HEK293 (cell line): Measurements from ENCODE around the gene FRZB.

Source experiments
- CTCF ChIA-PET: fragments of 350-600 bp; formaldehyde crosslinking; extraction: SDS; loops from one replicate; lab custom pipeline; 2021; ENCODE audit warnings: antibody characterized with exemption; lab: Yijun Ruan, JAX
- POLR2A ChIA-PET: fragments of 300-600 bp; formaldehyde crosslinking; extraction: SDS; loops from one replicate; lab custom pipeline; 2020; ENCODE audit warnings: antibody characterized with exemption, inconsistent platforms; lab: Yijun Ruan, JAX
- H3K27ac ChIP-seq: fragments of 200-500 bp; sonication (Bioruptor generic); 2 replicates; pipeline ENCODE4 v1.5.1; 2014; ENCODE audit warnings: low read depth, low read length, control low read depth, inconsistent platforms; ENCODE audit errors: extremely low read depth
- H3K36me3 ChIP-seq, 2 experiments: fragments of 200-500 bp in 1 of 2; sonication (Bioruptor generic) in 1 of 2; 1 replicate in 1 of 2; 2 replicates in 1 of 2; pipeline ENCODE4 v1.5.1; 2014 to 2017; ENCODE audit warnings: inconsistent platforms in 2 of 2, low read length in 2 of 2; ENCODE audit not compliant: control insufficient read depth in 2 of 2, insufficient read depth in 1 of 2
- H3K4me1 ChIP-seq: fragments of 200-500 bp; sonication (Bioruptor generic); 2 replicates; pipeline ENCODE4 v1.5.1; 2014; ENCODE audit warnings: mild to moderate bottlenecking, low read length, inconsistent platforms; ENCODE audit not compliant: control insufficient read depth, insufficient read depth
- H3K4me3 ChIP-seq: 2 replicates; pipeline ENCODE4 v1.5.1; 2011; ENCODE audit warnings: low read depth, mild to moderate bottlenecking, control low read depth, low read length, moderate library complexity
- H3K9me3 ChIP-seq: fragments of 200-500 bp; sonication (Bioruptor generic); 2 replicates; pipeline ENCODE4 v1.5.1; 2014; ENCODE audit warnings: low read depth, low read length, inconsistent platforms; ENCODE audit not compliant: control insufficient read depth, insufficient read depth
- BCL11A ChIP-seq: fragments of 450-650 bp; formaldehyde crosslinking; IDR thresholded peaks from 2 replicates; pipeline ENCODE4 v1.5.1; 2016; ENCODE audit warnings: low read depth, missing biosample characterization, missing genetic modification characterization
- HOXA7 ChIP-seq: sonication (generic); formaldehyde crosslinking; IDR thresholded peaks from 2 replicates; pipeline ENCODE4 v1.8.1; 2022; ENCODE audit warnings: missing genetic modification reagents, borderline replicate concordance
- KLF7 ChIP-seq: fragments of 450-650 bp; formaldehyde crosslinking; IDR thresholded peaks from 2 replicates; pipeline ENCODE4 v1.5.1; 2016; ENCODE audit warnings: missing biosample characterization, missing genetic modification characterization, borderline replicate concordance
- OVOL3 ChIP-seq: fragments of 450-650 bp; formaldehyde crosslinking; IDR thresholded peaks from 2 replicates; pipeline ENCODE4 v1.5.1; 2016; ENCODE audit warnings: missing biosample characterization, missing genetic modification characterization
- TCF7L2 ChIP-seq: IDR thresholded peaks from 2 replicates; pipeline ENCODE4 v1.6.1; 2011; ENCODE audit warnings: low read depth, mild to moderate bottlenecking, inconsistent platforms, low read length, moderate library complexity, borderline replicate concordance
- ZNF274 ChIP-seq, 2 experiments: fragments of 200-500 bp in 1 of 2; fragments of 450-650 bp in 1 of 2; sonication (Bioruptor generic) in 1 of 2; formaldehyde crosslinking in 1 of 2; IDR thresholded peaks; 2 replicates each; pipeline versions ENCODE4 v1.5.1 to v1.6.1; 2014 to 2016; ENCODE audit warnings: borderline replicate concordance in 1 of 2, inconsistent platforms in 1 of 2, low read length in 1 of 2, missing biosample characterization in 1 of 2, missing genetic modification characterization in 1 of 2
- ZNF350 ChIP-seq: fragments of 450-650 bp; formaldehyde crosslinking; IDR thresholded peaks from 2 replicates; pipeline ENCODE4 v1.5.0; 2017; ENCODE audit warnings: missing biosample characterization, mild to moderate bottlenecking, missing genetic modification characterization
- ZNF530 ChIP-seq: fragments of 450-650 bp; formaldehyde crosslinking; IDR thresholded peaks from 2 replicates; pipeline ENCODE4 v1.5.1; 2016; ENCODE audit warnings: low read depth, missing biosample characterization, missing genetic modification characterization
- ZNF544 ChIP-seq: fragments of 450-650 bp; formaldehyde crosslinking; IDR thresholded peaks from 2 replicates; pipeline ENCODE4 v1.5.0; 2017; ENCODE audit warnings: missing biosample characterization, missing genetic modification characterization
- ZNF561 ChIP-seq: fragments of 450-650 bp; IDR thresholded peaks from 2 replicates; pipeline ENCODE4 v1.5.1; 2018; ENCODE audit warnings: missing biosample characterization, missing genetic modification characterization, borderline replicate concordance
- ZNF585B ChIP-seq: fragments of 450-650 bp; formaldehyde crosslinking; IDR thresholded peaks from 2 replicates; pipeline ENCODE4 v1.5.1; 2016; ENCODE audit warnings: missing biosample characterization, missing genetic modification characterization
- ZNF596 ChIP-seq: fragments of 450-650 bp; IDR thresholded peaks from 2 replicates; pipeline ENCODE4 v1.5.0; 2018; ENCODE audit warnings: missing biosample characterization, mild to moderate bottlenecking, missing genetic modification characterization, moderate library complexity
- ZNF664 ChIP-seq: fragments of 450-650 bp; formaldehyde crosslinking; IDR thresholded peaks from 2 replicates; pipeline ENCODE4 v1.5.1; 2016; ENCODE audit warnings: missing biosample characterization, missing genetic modification characterization
- ZNF670 ChIP-seq: fragments of 450-650 bp; formaldehyde crosslinking; IDR thresholded peaks from 2 replicates; pipeline ENCODE4 v1.5.1; 2016; ENCODE audit warnings: missing biosample characterization, missing genetic modification characterization, low read depth
- ZSCAN30 ChIP-seq: fragments of 450-650 bp; IDR thresholded peaks from 2 replicates; pipeline ENCODE4 v1.5.1; 2018; ENCODE audit warnings: missing biosample characterization, mild to moderate bottlenecking, missing genetic modification characterization, moderate library complexity
- TF ChIP-seq, protein P1 (sequence below): fragments of 450-650 bp; formaldehyde crosslinking; IDR thresholded peaks from 2 replicates; pipeline ENCODE4 v1.5.1; 2016; ENCODE audit warnings: missing biosample characterization, missing genetic modification characterization, low read depth
- TF ChIP-seq, protein P2 (sequence below): fragments of 450-650 bp; formaldehyde crosslinking; IDR thresholded peaks from 2 replicates; pipeline ENCODE4 v1.5.1; 2016; ENCODE audit warnings: missing biosample characterization, missing genetic modification characterization
- TF ChIP-seq, protein P3 (sequence below): fragments of 450-650 bp; formaldehyde crosslinking; IDR thresholded peaks from 2 replicates; pipeline ENCODE4 v1.5.1; 2016; ENCODE audit warnings: missing biosample characterization, missing genetic modification characterization
- TF ChIP-seq, protein P4 (sequence below): fragments of 450-650 bp; formaldehyde crosslinking; IDR thresholded peaks from 2 replicates; pipeline ENCODE4 v1.5.1; 2016; ENCODE audit warnings: missing biosample characterization, missing genetic modification characterization
- TF ChIP-seq, protein P5 (sequence below): fragments of 450-650 bp; formaldehyde crosslinking; optimal IDR thresholded peaks from 2 replicates; pipeline ENCODE3; 2016; ENCODE audit warnings: missing biosample characterization, mild to moderate bottlenecking, missing genetic modification characterization

Gene FRZB

DNA sequence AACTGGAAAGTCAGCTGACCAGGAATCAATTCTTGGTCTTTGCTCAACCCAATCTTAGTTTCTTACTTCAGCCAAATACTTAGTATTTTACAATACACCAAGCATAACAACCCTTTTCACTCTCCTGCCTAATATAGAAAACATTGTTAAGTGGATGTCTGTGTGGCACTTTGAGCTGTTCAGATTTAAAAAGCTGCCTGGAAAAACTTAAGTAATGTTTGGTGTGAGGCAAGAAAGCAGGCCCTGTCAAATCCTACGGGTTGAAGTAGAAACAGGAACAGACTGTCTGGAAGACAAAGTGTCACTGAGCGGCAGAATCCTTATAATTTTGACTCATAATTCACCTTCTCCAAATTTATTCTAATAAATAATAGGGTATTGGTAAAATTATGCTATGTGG, 37.1 kb upstream of the FRZB start (continued):
- TF ChIP-seq BCL11A (tag by site-specific recombination) (no peak), HOXA7 (CRISPR knock-in tag) (no peak), ZNF596 (tag by site-specific recombination) (no peak), ZNF585B (tag by site-specific recombination) (no peak), ZNF530 (no peak), ZNF274 (IDR thresholded peaks at IDR 0.05; ENCODE audit: low read length) (no peak), ZNF274 (tag by site-specific recombination; IDR thresholded peaks at IDR 0.05; ENCODE audit: borderline replicate concordance) (no peak), ZNF670 (no peak), ZNF350 (tag by site-specific recombination) (no peak), TCF7L2 (no peak), ZNF561 (tag by site-specific recombination) (no peak)
- TF ChIP-seq, protein P1, sequence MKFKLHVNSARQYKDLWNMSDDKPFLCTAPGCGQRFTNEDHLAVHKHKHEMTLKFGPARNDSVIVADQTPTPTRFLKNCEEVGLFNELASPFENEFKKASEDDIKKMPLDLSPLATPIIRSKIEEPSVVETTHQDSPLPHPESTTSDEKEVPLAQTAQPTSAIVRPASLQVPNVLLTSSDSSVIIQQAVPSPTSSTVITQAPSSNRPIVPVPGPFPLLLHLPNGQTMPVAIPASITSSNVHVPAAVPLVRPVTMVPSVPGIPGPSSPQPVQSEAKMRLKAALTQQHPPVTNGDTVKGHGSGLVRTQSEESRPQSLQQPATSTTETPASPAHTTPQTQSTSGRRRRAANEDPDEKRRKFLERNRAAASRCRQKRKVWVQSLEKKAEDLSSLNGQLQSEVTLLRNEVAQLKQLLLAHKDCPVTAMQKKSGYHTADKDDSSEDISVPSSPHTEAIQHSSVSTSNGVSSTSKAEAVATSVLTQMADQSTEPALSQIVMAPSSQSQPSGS, result no peak
- TF ChIP-seq, protein P2, sequence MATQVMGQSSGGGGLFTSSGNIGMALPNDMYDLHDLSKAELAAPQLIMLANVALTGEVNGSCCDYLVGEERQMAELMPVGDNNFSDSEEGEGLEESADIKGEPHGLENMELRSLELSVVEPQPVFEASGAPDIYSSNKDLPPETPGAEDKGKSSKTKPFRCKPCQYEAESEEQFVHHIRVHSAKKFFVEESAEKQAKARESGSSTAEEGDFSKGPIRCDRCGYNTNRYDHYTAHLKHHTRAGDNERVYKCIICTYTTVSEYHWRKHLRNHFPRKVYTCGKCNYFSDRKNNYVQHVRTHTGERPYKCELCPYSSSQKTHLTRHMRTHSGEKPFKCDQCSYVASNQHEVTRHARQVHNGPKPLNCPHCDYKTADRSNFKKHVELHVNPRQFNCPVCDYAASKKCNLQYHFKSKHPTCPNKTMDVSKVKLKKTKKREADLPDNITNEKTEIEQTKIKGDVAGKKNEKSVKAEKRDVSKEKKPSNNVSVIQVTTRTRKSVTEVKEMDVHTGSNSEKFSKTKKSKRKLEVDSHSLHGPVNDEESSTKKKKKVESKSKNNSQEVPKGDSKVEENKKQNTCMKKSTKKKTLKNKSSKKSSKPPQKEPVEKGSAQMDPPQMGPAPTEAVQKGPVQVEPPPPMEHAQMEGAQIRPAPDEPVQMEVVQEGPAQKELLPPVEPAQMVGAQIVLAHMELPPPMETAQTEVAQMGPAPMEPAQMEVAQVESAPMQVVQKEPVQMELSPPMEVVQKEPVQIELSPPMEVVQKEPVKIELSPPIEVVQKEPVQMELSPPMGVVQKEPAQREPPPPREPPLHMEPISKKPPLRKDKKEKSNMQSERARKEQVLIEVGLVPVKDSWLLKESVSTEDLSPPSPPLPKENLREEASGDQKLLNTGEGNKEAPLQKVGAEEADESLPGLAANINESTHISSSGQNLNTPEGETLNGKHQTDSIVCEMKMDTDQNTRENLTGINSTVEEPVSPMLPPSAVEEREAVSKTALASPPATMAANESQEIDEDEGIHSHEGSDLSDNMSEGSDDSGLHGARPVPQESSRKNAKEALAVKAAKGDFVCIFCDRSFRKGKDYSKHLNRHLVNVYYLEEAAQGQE, result no peak
- TF ChIP-seq, protein P3, sequence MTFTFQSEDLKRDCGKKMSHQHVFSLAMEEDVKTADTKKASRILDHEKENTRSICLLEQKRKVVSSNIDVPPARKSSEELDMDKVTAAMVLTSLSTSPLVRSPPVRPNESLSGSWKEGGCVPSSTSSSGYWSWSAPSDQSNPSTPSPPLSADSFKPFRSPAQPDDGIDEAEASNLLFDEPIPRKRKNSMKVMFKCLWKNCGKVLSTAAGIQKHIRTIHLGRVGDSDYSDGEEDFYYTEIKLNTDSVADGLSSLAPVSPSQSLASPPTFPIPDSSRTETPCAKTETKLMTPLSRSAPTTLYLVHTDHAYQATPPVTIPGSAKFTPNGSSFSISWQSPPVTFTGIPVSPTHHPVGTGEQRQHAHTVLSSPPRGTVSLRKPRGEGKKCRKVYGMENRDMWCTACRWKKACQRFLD (tag by site-specific recombination), result no peak

DNA sequence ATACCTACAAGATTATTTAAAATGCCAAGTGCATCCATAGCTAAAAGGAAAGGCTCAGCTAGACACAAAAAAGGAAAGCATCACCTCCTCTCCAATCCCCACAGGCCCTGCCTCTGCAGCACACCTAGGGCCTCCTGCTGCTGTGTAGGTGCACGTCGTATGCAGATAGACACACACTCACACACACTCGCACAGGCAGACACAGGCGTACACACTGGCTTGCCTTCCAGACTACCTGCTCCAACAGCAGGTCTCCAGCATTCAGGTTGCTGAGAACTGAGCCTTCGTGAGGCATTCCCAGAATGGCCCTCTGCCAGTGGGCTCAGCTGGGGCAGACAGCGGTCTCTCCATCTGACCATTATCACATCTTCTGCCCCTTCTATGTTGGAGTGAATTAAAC, 35.3 kb upstream of the FRZB start:
- CTCF ChIA-PET, result no interaction called here
- no peak overlapping the region for H3K27ac ChIP-seq
- TF ChIP-seq, protein P4, sequence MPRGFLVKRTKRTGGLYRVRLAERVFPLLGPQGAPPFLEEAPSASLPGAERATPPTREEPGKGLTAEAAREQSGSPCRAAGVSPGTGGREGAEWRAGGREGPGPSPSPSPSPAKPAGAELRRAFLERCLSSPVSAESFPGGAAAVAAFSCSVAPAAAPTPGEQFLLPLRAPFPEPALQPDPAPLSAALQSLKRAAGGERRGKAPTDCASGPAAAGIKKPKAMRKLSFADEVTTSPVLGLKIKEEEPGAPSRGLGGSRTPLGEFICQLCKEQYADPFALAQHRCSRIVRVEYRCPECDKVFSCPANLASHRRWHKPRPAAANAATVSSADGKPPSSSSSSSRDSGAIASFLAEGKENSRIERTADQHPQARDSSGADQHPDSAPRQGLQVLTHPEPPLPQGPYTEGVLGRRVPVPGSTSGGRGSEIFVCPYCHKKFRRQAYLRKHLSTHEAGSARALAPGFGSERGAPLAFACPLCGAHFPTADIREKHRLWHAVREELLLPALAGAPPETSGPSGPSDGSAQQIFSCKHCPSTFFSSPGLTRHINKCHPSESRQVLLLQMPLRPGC (tag by site-specific recombination), result no peak
- TF ChIP-seq, protein P1, result no peak
- no peak for TF ChIP-seq KLF7 (tag by site-specific recombination)
- TF ChIP-seq OVOL3 (tag by site-specific recombination), result no peak
- no peak for TF ChIP-seq ZNF544 (tag by site-specific recombination)
- TF ChIP-seq, protein P3 (tag by site-specific recombination), result no peak
- TF ChIP-seq, protein P5, sequence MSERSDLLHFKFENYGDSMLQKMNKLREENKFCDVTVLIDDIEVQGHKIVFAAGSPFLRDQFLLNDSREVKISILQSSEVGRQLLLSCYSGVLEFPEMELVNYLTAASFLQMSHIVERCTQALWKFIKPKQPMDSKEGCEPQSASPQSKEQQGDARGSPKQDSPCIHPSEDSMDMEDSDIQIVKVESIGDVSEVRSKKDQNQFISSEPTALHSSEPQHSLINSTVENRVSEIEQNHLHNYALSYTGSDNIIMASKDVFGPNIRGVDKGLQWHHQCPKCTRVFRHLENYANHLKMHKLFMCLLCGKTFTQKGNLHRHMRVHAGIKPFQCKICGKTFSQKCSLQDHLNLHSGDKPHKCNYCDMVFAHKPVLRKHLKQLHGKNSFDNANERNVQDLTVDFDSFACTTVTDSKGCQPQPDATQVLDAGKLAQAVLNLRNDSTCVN, result no peak
- no peak for TF ChIP-seq ZNF664
- TF ChIP-seq ZSCAN30, result no peak
- TF ChIP-seq, protein P2, result no peak

More for the DNA sequence above, 35.3 kb upstream of the FRZB start:
- H3K4me3 ChIP-seq, result no peak overlapping the region
- no peaks in the 10 kb centered on the region for H3K9me3 ChIP-seq
- no peaks in the 10 kb centered on the region; a peak in 1 of 3 replicates for H3K36me3 ChIP-seq
- POLR2A ChIA-PET, result interaction anchor here (0.7 kb wide), 1 partner anchor 10 kb away, joined by 3 read pairs; no protein-coding TSS in a partner anchor
- H3K4me1 ChIP-seq, result no peaks in the 10 kb centered on the region
